GM12891 (cell line): ENCODE results near the gene ZNF10.

Experiments used
- POLR2A ChIP-seq: IDR thresholded peaks from 2 replicates; pipeline ENCODE4 v1.6.1; 2011; ENCODE audit warnings: low read depth, low read length, control low read depth
- SPI1 ChIP-seq: IDR thresholded peaks from 2 replicates; pipeline ENCODE4 v1.6.1; 2011; ENCODE audit warnings: low read depth, low read length, control low read depth

- TF ChIP-seq POLR2A (peak; percentile 92), SPI1 (no peak)
These were observed at the start of gene ZNF10, which contains the start of gene ZNF891 for GRCh38 chr12:133130038-133130807.
